ENCODE measurements around the gene RFTN1. TPM values are rescaled to one million over a fixed set of nuclear protein-coding genes. Genes with fewer than 3 reads are reported as not detected.

Gene RFTN1
- total and polyA plus RNA-seq, 2 experiments from 2014 or later, result 3.3 to 7.2 TPM

GRCh38 chr3:16316847-16317560 is 196.5 kb downstream of the RFTN1 start:
- no peak overlapping the region for H2AFZ ChIP-seq
- H3F3A ChIP-seq (replicated peaks; ENCODE audit: low read depth), result no peaks in the 10 kb centered on the region; the same call in 1 of the 2 replicates
- peaks cover 5% of the 10 kb centered on the region; the same call in 1 of the 2 replicates for H3K4me1 ChIP-seq (ENCODE audit: insufficient read depth)
- ATAC-seq (no peak), DNase-seq (ENCODE audit: low spot score) (no peak)
- TF ChIP-seq, protein P1, sequence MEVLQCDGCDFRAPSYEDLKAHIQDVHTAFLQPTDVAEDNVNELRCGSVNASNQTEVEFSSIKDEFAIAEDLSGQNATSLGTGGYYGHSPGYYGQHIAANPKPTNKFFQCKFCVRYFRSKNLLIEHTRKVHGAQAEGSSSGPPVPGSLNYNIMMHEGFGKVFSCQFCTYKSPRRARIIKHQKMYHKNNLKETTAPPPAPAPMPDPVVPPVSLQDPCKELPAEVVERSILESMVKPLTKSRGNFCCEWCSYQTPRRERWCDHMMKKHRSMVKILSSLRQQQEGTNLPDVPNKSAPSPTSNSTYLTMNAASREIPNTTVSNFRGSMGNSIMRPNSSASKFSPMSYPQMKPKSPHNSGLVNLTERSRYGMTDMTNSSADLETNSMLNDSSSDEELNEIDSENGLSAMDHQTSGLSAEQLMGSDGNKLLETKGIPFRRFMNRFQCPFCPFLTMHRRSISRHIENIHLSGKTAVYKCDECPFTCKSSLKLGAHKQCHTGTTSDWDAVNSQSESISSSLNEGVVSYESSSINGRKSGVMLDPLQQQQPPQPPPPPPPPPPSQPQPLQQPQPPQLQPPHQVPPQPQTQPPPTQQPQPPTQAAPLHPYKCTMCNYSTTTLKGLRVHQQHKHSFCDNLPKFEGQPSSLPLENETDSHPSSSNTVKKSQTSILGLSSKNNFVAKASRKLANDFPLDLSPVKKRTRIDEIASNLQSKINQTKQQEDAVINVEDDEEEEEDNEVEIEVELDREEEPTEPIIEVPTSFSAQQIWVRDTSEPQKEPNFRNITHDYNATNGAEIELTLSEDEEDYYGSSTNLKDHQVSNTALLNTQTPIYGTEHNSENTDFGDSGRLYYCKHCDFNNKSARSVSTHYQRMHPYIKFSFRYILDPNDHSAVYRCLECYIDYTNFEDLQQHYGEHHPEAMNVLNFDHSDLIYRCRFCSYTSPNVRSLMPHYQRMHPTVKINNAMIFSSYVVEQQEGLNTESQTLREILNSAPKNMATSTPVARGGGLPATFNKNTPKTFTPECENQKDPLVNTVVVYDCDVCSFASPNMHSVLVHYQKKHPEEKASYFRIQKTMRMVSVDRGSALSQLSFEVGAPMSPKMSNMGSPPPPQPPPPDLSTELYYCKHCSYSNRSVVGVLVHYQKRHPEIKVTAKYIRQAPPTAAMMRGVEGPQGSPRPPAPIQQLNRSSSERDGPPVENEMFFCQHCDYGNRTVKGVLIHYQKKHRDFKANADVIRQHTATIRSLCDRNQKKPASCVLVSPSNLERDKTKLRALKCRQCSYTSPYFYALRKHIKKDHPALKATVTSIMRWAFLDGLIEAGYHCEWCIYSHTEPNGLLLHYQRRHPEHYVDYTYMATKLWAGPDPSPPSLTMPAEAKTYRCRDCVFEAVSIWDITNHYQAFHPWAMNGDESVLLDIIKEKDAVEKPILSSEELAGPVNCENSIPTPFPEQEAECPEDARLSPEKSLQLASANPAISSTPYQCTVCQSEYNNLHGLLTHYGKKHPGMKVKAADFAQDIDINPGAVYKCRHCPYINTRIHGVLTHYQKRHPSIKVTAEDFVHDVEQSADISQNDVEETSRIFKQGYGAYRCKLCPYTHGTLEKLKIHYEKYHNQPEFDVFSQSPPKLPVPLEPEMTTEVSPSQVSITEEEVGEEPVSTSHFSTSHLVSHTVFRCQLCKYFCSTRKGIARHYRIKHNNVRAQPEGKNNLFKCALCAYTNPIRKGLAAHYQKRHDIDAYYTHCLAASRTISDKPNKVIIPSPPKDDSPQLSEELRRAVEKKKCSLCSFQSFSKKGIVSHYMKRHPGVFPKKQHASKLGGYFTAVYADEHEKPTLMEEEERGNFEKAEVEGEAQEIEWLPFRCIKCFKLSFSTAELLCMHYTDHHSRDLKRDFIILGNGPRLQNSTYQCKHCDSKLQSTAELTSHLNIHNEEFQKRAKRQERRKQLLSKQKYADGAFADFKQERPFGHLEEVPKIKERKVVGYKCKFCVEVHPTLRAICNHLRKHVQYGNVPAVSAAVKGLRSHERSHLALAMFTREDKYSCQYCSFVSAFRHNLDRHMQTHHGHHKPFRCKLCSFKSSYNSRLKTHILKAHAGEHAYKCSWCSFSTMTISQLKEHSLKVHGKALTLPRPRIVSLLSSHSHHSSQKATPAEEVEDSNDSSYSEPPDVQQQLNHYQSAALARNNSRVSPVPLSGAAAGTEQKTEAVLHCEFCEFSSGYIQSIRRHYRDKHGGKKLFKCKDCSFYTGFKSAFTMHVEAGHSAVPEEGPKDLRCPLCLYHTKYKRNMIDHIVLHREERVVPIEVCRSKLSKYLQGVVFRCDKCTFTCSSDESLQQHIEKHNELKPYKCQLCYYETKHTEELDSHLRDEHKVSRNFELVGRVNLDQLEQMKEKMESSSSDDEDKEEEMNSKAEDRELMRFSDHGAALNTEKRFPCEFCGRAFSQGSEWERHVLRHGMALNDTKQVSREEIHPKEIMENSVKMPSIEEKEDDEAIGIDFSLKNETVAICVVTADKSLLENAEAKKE (CRISPR knock-in tag; IDR thresholded peaks at IDR 0.05), result no peak
- no peak overlapping the region for H3K4me2 ChIP-seq
- H3K79me2 ChIP-seq (replicated peaks; ENCODE audit: insufficient read depth), result no peaks in the 10 kb centered on the region
- no peak overlapping the region for H3K4me3 ChIP-seq
- no peak overlapping the region for H3K27ac Mint-ChIP-seq
- no peaks in the 10 kb centered on the region for H3K9me2 ChIP-seq (ENCODE audit: insufficient read depth)
- H3K4me1 Mint-ChIP-seq, result peaks cover 6% of the 10 kb centered on the region; the same call in 1 of the 3 replicates
- H3K4me3 Mint-ChIP-seq, result no peak overlapping the region
- H4K20me1 ChIP-seq (replicated peaks; ENCODE audit: insufficient read depth), result no peaks in the 10 kb centered on the region; the same call in 1 of the 2 replicates
- H3K36me3 Mint-ChIP-seq (ENCODE audit: low read depth), result peaks cover 9% of the 10 kb centered on the region
- peaks cover 3% of the 10 kb centered on the region for H3K27me3 Mint-ChIP-seq (ENCODE audit: insufficient read depth, low read depth, poor library complexity)
- H3K36me3 ChIP-seq (ENCODE audit: insufficient read depth), result no peaks in the 10 kb centered on the region
- no peak overlapping the region for H3K27ac ChIP-seq (ENCODE audit: low read depth)
- H3K27me3 ChIP-seq (ENCODE audit: insufficient read depth), result no peaks in the 10 kb centered on the region
- H3K9me3 Mint-ChIP-seq, result no peaks in the 10 kb centered on the region

- H3K9me2 ChIP-seq (ENCODE audit: insufficient read depth), result no peaks in the 10 kb centered on the region
- H3K27me3 ChIP-seq (ENCODE audit: insufficient read depth), result no peaks in the 10 kb centered on the region
- no peaks in the 10 kb centered on the region for H3K79me2 ChIP-seq (replicated peaks; ENCODE audit: insufficient read depth)
- H3K27ac ChIP-seq (ENCODE audit: low read depth), result no peak overlapping the region
- H3K4me1 Mint-ChIP-seq, result peaks cover 12% of the 10 kb centered on the region; the same call in 2 of the 3 replicates
- no peaks in the 10 kb centered on the region; the same call in 1 of the 2 replicates for H4K20me1 ChIP-seq (replicated peaks; ENCODE audit: insufficient read depth)
- H3F3A ChIP-seq (replicated peaks; ENCODE audit: low read depth), result no peaks in the 10 kb centered on the region; the same call in 1 of the 2 replicates
- H3K9me3 Mint-ChIP-seq, result no peaks in the 10 kb centered on the region
- ATAC-seq, result no peak
- H3K36me3 ChIP-seq (ENCODE audit: insufficient read depth), result no peaks in the 10 kb centered on the region
- peaks cover 9% of the 10 kb centered on the region for H3K36me3 Mint-ChIP-seq (ENCODE audit: low read depth)
- H3K4me2 ChIP-seq, result no peak overlapping the region
- peaks cover 5% of the 10 kb centered on the region; the same call in 1 of the 2 replicates for H3K4me1 ChIP-seq (ENCODE audit: insufficient read depth)
- H3K27me3 Mint-ChIP-seq (ENCODE audit: insufficient read depth, low read depth, poor library complexity), result peaks cover 2% of the 10 kb centered on the region
- no peak for DNase-seq (ENCODE audit: low spot score)
- H2AFZ ChIP-seq, result no peak overlapping the region
- H3K27ac Mint-ChIP-seq, result no peak overlapping the region
- no peak overlapping the region for H3K4me3 Mint-ChIP-seq
- H3K4me3 ChIP-seq, result no peak overlapping the region
- TF ChIP-seq, protein P1 (CRISPR knock-in tag; IDR thresholded peaks at IDR 0.05), result no peak
- TF ChIP-seq ZNF114 (CRISPR knock-in tag; IDR thresholded peaks at IDR 0.05) (no peak), CREB1 (CRISPR knock-in tag; IDR thresholded peaks at IDR 0.05; ENCODE audit: low read depth) (no peak), STAT1 (IDR thresholded peaks at IDR 0.05; ENCODE audit: unreplicated experiment) (no peak)
These were observed 197.1 kb downstream of the RFTN1 start for GRCh38 chr3:16316396-16316795.

All from GM23338 (cell line).